Esophagus (tissue), 2 donors: ENCODE data around the gene KCNH4. TPM values are rescaled to one million over a fixed set of nuclear protein-coding genes. Genes with fewer than 3 reads are reported as not detected.
"Not testable (repeated sequence)": the region's sequence is repeated elsewhere in the genome, so short reads cannot be mapped to it uniquely, and the experiment has no call there.

Experiments
- H3K27ac ChIP-seq, 2 donors: one replicate each; pipeline ENCODE4 v1.5.1; 2013; ENCODE audit warnings: low read depth in 2 of 2, mild to moderate bottlenecking in 2 of 2, inconsistent platforms in 1 of 2, low read length in 1 of 2, moderate library complexity in 1 of 2
- H3K27me3 ChIP-seq, 2 donors: one replicate each; pipeline ENCODE4 v1.6.1; 2013; ENCODE audit warnings: low read length in 2 of 2, control low read depth in 1 of 2, mild to moderate bottlenecking in 1 of 2; ENCODE audit not compliant: insufficient read depth in 2 of 2, control insufficient read depth in 1 of 2
- H3K36me3 ChIP-seq, 2 donors: one replicate each; pipeline ENCODE4 v1.6.1; 2013; ENCODE audit warnings: low read length in 1 of 2; ENCODE audit not compliant: control insufficient read depth in 2 of 2, insufficient read depth in 2 of 2
- H3K4me1 ChIP-seq, 2 donors: one replicate each; pipeline ENCODE4 v1.6.1; 2013; ENCODE audit warnings: low read length in 1 of 2; ENCODE audit not compliant: control insufficient read depth in 2 of 2, insufficient read depth in 2 of 2
- H3K4me3 ChIP-seq, 2 donors: one replicate each; pipeline ENCODE4 v1.5.1; 2013; ENCODE audit warnings: low read length in 2 of 2, mild to moderate bottlenecking in 2 of 2, low read depth in 1 of 2, moderate library complexity in 1 of 2
- H3K9me3 ChIP-seq, 2 donors: one replicate each; pipeline ENCODE4 v1.6.1; 2013; ENCODE audit warnings: mild to moderate bottlenecking in 2 of 2, low read depth in 1 of 2, low read length in 1 of 2, moderate library complexity in 1 of 2; ENCODE audit not compliant: control insufficient read depth in 2 of 2, insufficient read depth in 1 of 2
- WGBS, 2 donors: extraction: QIAGEN DNeasy Blood & Tissue Kit; methylation state at CpG; one replicate each; pipeline ENCODE4 v1.1.7; 2013; 5-methylcytosine and 5-hydroxymethylcytosine counted together
- polyA plus RNA-seq, 2 donors: library from polyadenylated mRNA; stranded (reverse); fragments of 200-250 nt; gene quantifications; one replicate each; pipeline ENCODE4 v1.2.3, GENCODE V29; 2013
- donor health status: healthy with polysubstance abuse.
- donor health status: Bipolar disorder and iron deficiency.

Gene KCNH4
- polyA plus RNA-seq, 2 donors = 0.02 to 0.04 TPM

GRCh38 chr17:42141382-42141781, 39.6 kb downstream of the KCNH4 start:
- H3K27ac ChIP-seq = no peak overlapping the region
- 79 to 83% methylated on average over 8 of the region's 8 CpGs for WGBS, 2 donors
- no peaks in the 10 kb centered on the region for H3K27me3 ChIP-seq

GRCh38 chr17:42140690-42141089, 40.3 kb downstream of the KCNH4 start:
- not testable (repeated sequence) for H3K27me3 ChIP-seq, H3K4me1 ChIP-seq, H3K27ac ChIP-seq, H3K36me3 ChIP-seq, H3K4me3 ChIP-seq, H3K9me3 ChIP-seq
- 96 to 99% methylated on average over 7 of the region's 7 CpGs for WGBS, 2 donors

More at GRCh38 chr17:42141382-42141781, 39.6 kb downstream of the KCNH4 start:
- H3K4me3 ChIP-seq = no peak overlapping the region
- peaks cover 3 to 8% of the 10 kb centered on the region in 2 donors for H3K4me1 ChIP-seq
- H3K36me3 ChIP-seq = peaks cover 3 to 7% of the 10 kb centered on the region in 2 donors
- no peaks in the 10 kb centered on the region for H3K9me3 ChIP-seq

GRCh38 chr17:42138749-42139492, 42.0 kb downstream of the KCNH4 start:
- no peaks in the 10 kb centered on the region for H3K9me3 ChIP-seq
- no peaks in the 10 kb centered on the region for H3K27me3 ChIP-seq
- H3K4me1 ChIP-seq = peaks cover 3 to 10% of the 10 kb centered on the region in 2 donors
- H3K36me3 ChIP-seq = peaks cover 3% of the 10 kb centered on the region in 2 donors
- H3K27ac ChIP-seq = no peak overlapping the region
- WGBS, 2 donors = 65 to 73% methylated on average over 7 of the region's 7 CpGs
- H3K4me3 ChIP-seq = no peak overlapping the region

GRCh38 chr17:42136654-42137051, 44.3 kb downstream of the KCNH4 start:
- Histone ChIP-seq H3K4me1 (peaks cover 3 to 19% of the 10 kb centered on the region in 2 donors), H3K9me3 (no peaks in the 10 kb centered on the region), H3K36me3 (peaks cover 3% of the 10 kb centered on the region in 2 donors), H3K27me3 (no peaks in the 10 kb centered on the region), H3K27ac (no peak overlapping the region), H3K4me3 (no peak overlapping the region)
- WGBS, 2 donors = 71 to 82% methylated on average over 3 of the region's 3 CpGs

- peak overlapping the region; percentile 61 to 82 for H3K27ac ChIP-seq
- no peaks in the 10 kb centered on the region for H3K27me3 ChIP-seq
- no peaks in the 10 kb centered on the region for H3K36me3 ChIP-seq
- H3K9me3 ChIP-seq = no peaks in the 10 kb centered on the region
- WGBS, 2 donors = 50 to 64% methylated on average over 15 of the region's 15 CpGs
- peaks cover 3 to 19% of the 10 kb centered on the region in 2 donors for H3K4me1 ChIP-seq
- no peak overlapping the region for H3K4me3 ChIP-seq
Measured at GRCh38 chr17:42135664-42136653, 45.0 kb downstream of the KCNH4 start.

- H3K4me3 ChIP-seq = no peak overlapping the region
- H3K9me3 ChIP-seq = no peaks in the 10 kb centered on the region
- peaks cover 0 to 5% of the 10 kb centered on the region in 2 donors for H3K36me3 ChIP-seq
Measured at GRCh38 chr17:42135151-42135550, 45.8 kb downstream of the KCNH4 start.

GRCh38 chr17:42133461-42134041, 47.4 kb downstream of the KCNH4 start:
- whole genome bisulfite sequencing, 2 donors = 19 to 31% methylated on average over 4 of the region's 4 CpGs

More at GRCh38 chr17:42135151-42135550, 45.8 kb downstream of the KCNH4 start:
- H3K27me3 ChIP-seq = no peaks in the 10 kb centered on the region
- peaks cover 3 to 19% of the 10 kb centered on the region in 2 donors for H3K4me1 ChIP-seq
- 78 to 88% methylated on average over 6 of the region's 6 CpGs for WGBS, 2 donors
- H3K27ac ChIP-seq = peak overlapping the region; percentile 52 to 82

GRCh38 chr17:42132941-42133340, 48.0 kb downstream of the KCNH4 start:
- Histone ChIP-seq H3K4me3 (no peak overlapping the region), H3K9me3 (no peaks in the 10 kb centered on the region), H3K27ac (peak overlapping the region; percentile 1 to 73), H3K4me1 (peaks cover 0 to 11% of the 10 kb centered on the region in 2 donors), H3K36me3 (peaks cover 10 to 27% of the 10 kb centered on the region in 2 donors), H3K27me3 (no peaks in the 10 kb centered on the region)
- 27 to 44% methylated on average over 3 of the region's 3 CpGs for WGBS, 2 donors

More at GRCh38 chr17:42133461-42134041, 47.4 kb downstream of the KCNH4 start:
- Histone ChIP-seq H3K9me3 (no peaks in the 10 kb centered on the region), H3K27ac (peak overlapping the region; percentile 19 to 73), H3K27me3 (no peaks in the 10 kb centered on the region), H3K36me3 (peaks cover 4 to 20% of the 10 kb centered on the region in 2 donors), H3K4me3 (no peak overlapping the region), H3K4me1 (peaks cover 0 to 11% of the 10 kb centered on the region in 2 donors)

- WGBS, 2 donors = 55 to 64% methylated on average over 4 of the region's 4 CpGs
- peaks cover 11 to 28% of the 10 kb centered on the region in 2 donors for H3K36me3 ChIP-seq
- H3K27ac ChIP-seq = no peak overlapping the region
- no peaks in the 10 kb centered on the region for H3K9me3 ChIP-seq
- peaks cover 0 to 11% of the 10 kb centered on the region in 2 donors for H3K4me1 ChIP-seq
- no peaks in the 10 kb centered on the region for H3K27me3 ChIP-seq
- no peak overlapping the region for H3K4me3 ChIP-seq
Measured at GRCh38 chr17:42131981-42132432, 48.9 kb downstream of the KCNH4 start.
